Heart right ventricle (tissue), 16 donors: ENCODE measurements around the gene DHX35. TPM values are rescaled to one million over a fixed set of nuclear protein-coding genes. Genes with fewer than 3 reads are reported as not detected.
A peak's percentile ranks its signal among the peaks of the same experiment; 100 is the strongest.

Experiments used
- ATAC-seq, 8 donors: fragments of 200-7000 bp; cut with Tn5 transposase; one replicate each; pipeline ENCODE4 v1.9.1; 2020; ENCODE audit warnings: mild to moderate bottlenecking in 8 of 8, moderate library complexity in 8 of 8, moderate number of reproducible peaks in 1 of 8
- DNase-seq, 2 donors: peaks; one replicate each; pipeline ENCODE4 v3.0.0-alpha.2; 2020
- H3K27ac ChIP-seq, 10 donors: fragments of 200-600 bp; sonication (generic) in 2 of 10; one replicate each; pipeline versions ENCODE4 v1.5.0 to v1.8.0; 2020 to 2022; ENCODE audit warnings: mild to moderate bottlenecking in 3 of 10
- H3K27me3 ChIP-seq, 7 donors: fragments of 200-600 bp; one replicate each; pipeline ENCODE4 v1.8.0; 2021 to 2022; ENCODE audit warnings: mild to moderate bottlenecking in 2 of 7
- H3K36me3 ChIP-seq, 9 donors: fragments of 200-600 bp; sonication (generic) in 1 of 9; one replicate each; pipeline versions ENCODE4 v1.5.0 to v1.8.0; 2020 to 2022; ENCODE audit warnings: mild to moderate bottlenecking in 2 of 9
- H3K4me1 ChIP-seq, 9 donors: fragments of 200-600 bp; sonication (generic) in 1 of 9; one replicate each; pipeline versions ENCODE4 v1.5.0 to v1.8.0; 2020 to 2022; ENCODE audit warnings: mild to moderate bottlenecking in 4 of 9
- H3K4me3 ChIP-seq, 10 donors: fragments of 200-600 bp; sonication (generic) in 2 of 10; one replicate each; pipeline versions ENCODE4 v1.5.0 to v1.8.0; 2020 to 2022; ENCODE audit warnings: mild to moderate bottlenecking in 7 of 10, moderate library complexity in 2 of 10
- H3K9me3 ChIP-seq, 11 donors: fragments of 200-600 bp in 10 of 11; sonication (generic) in 2 of 11; one replicate each; pipeline versions ENCODE4 v1.5.0 to v1.8.0; 2013 to 2022; ENCODE audit warnings: mild to moderate bottlenecking in 2 of 11, control low read depth in 1 of 11, moderate library complexity in 1 of 11
- CTCF ChIP-seq, 9 donors: fragments of 200-600 bp; sonication (generic) in 2 of 9; IDR thresholded peaks; one replicate each; pipeline versions ENCODE4 v1.5.0 to v1.8.0; 2021 to 2022; ENCODE audit warnings: antibody characterized with exemption in 9 of 9, mild to moderate bottlenecking in 5 of 9, moderate library complexity in 1 of 9
- WGBS, 2 donors: extraction: QIAGEN DNeasy Blood & Tissue Kit; methylation state at CpG; one replicate each; pipeline ENCODE4 v1.1.7; 2013; ENCODE audit warnings: inconsistent platforms in 1 of 2; 5-methylcytosine and 5-hydroxymethylcytosine counted together
- intact Hi-C, 10 donors: fragments of 100-400 bp; cut with DNase I; formaldehyde crosslinking; loops; one replicate each; pipeline versions ENCODE4 v1.11.1 to v1.14.2; 2022
- polyA plus RNA-seq, 2 donors: library from polyadenylated mRNA; stranded (reverse); fragments of 200-250 nt; gene quantifications; one replicate each; pipeline ENCODE4 v1.2.3, GENCODE V29; 2013
- total RNA-seq, 10 donors: library from RNA; stranded (reverse); fragmentation: NEBNext Ultra II Directional in 3 of 10; extraction: Animal tissue kit (Norgen Biotek cat#: 25700) in 3 of 10; gene quantifications; one replicate each; pipeline versions ENCODE4 v1.2.1 to v1.2.4, GENCODE V29; 2021 to 2023
- donor health status: Arrhythmogenic right ventricular cardiomyopathy.
- donor health status: ischemic (EF 13 %, LVEDD 7.1; RV severe dilation, severe dysfunction).
- donor health status: healthy with polysubstance abuse.
- donor health status: DM: no; HTN: yes; CAD: no.
- donor health status: DM: no; HTN: no; CAD: no.
- donor health status: ischemic (EF 25% LVEDD 6.9; RV normal size, moderate dysfunction).
- donor health status: ischemic (EF 25% LVEDD 5.7; RV mildly dilated, moderate dysfunction).
- donor health status: healthy.
- donor health status: DM: yes; HTN: yes; CAD: no.
- donor health status: Ischemic cardiomyopathy.
- donor health status: ischemic (EF 35%, LVEDD 5.7; RV mildly dilated, moderate dysfunction).
- donor health status: nonischemic (EF 11% LVEDD 7.7; RV severe dilation, severe dysfunction).
- donor health status: DM: yes; HTN: yes; CAD: no.
- donor health status: PGD.
- donor health status: ischemic (EF 29% LVEDD 5.4; RV normal size, mild dysfunction).
- donor health status: nonischemic (EF 23%, LVEDD 6.1; RV moderate dilation, normal function).

Gene DHX35
- total and polyA plus RNA-seq, 12 donors: 5.1 to 14.3 (median 10.2) TPM

DNA sequence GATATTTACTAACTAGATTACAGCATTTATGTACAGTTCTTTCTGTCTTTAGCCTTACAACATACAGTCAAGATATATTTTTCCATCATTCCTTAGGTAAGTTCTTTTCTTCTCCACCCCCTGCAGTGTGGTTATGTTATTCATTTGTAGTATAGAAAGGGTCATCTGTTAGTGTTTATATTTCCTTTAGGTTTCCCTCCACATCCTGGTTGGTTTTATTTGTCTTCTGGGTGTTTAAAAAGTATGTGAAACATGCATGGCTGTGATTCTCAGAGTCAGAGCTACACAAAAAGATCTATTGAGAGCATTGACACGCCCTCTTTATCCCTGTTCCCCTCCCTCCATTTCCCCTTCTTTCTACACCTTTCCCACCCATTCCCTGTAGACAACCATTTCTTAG is 20.1 kb downstream of the DHX35 start:
- peaks cover 0 to 47% (median 3%) of the 10 kb centered on the region in 9 donors for H3K36me3 ChIP-seq
- ATAC-seq (no peak), DNase-seq (no peak)
- intact Hi-C loops: no loop called here
- no peaks in the 10 kb centered on the region for H3K9me3 ChIP-seq
- no peak overlapping the region for H3K27ac ChIP-seq
- no peak for TF ChIP-seq CTCF (IDR thresholded peaks at IDR 0.05)
- H3K27me3 ChIP-seq: no peaks in the 10 kb centered on the region
- peaks cover 5 to 49% (median 31%) of the 10 kb centered on the region in 9 donors for H3K4me1 ChIP-seq
- H3K4me3 ChIP-seq: no peak overlapping the region
- WGBS, 2 donors: 96 to 98% methylated on average over 1 of the region's 1 CpG

DNA sequence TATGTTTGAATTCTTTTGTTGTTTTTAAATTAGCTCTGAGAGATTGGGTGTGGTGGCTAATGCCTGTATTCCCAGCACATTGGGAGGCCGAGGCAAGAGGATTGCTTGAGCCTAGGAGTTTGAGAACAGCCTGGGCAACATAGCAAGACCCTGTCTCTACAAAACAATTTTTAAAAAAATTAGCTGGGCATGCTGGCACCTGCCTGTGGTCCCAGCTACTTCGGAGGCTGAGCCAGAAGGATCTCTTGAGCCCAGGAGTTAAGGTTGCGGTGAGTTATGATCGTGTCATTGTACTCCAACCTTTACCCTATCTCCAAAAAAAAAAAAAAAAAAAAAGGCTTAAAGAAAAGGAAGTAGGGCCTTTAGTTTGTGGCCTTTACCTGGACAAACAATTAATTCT is 22.9 kb downstream of the DHX35 start:
- Histone ChIP-seq H3K27ac (peak overlapping the region; percentile 11 to 72 (median 52)), H3K4me1 (peaks cover 5 to 34% (median 26%) of the 10 kb centered on the region in 9 donors), H3K4me3 (no peak overlapping the region), H3K36me3 (peaks cover 0 to 49% (median 7%) of the 10 kb centered on the region in 9 donors), H3K27me3 (no peaks in the 10 kb centered on the region), H3K9me3 (no peaks in the 10 kb centered on the region)
- DNase-seq: no peak
- peak in 2 of 8 donors; percentile 7 to 36 for ATAC-seq
- no peak for TF ChIP-seq CTCF (IDR thresholded peaks at IDR 0.05)
- intact Hi-C loops: no loop called here
- WGBS, 2 donors: 64 to 67% methylated on average over 4 of the region's 4 CpGs

DNA sequence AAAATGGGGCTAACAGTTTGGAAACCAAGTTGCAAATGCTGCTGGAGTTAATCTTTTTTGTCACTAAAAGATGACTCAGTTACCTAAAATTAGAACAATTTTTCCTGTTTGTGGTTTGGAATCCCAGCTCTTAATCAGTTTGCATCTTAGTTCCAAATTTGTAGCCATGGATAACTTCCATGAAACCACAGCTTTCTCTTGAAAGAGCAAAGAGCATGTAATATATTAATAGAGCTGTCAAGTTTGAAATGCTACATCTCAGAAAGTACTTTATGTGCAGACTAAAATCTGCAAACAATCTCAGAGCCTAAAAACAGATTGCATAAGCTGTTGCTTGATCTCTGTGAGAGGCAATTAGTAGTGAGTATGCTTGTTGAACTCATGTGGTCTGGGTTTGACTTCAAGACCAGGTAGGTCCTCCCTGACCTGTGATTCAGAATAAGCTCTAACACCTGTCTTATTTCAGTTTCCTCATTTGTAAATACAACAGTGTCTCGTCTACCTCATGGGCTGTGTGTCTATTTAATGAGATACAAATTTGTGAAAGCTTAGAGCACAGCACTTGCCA is 23.5 kb downstream of the DHX35 start:
- H3K27ac ChIP-seq: peak overlapping the region; percentile 11 to 72 (median 52)
- H3K4me1 ChIP-seq: peaks cover 5 to 34% (median 26%) of the 10 kb centered on the region in 9 donors
- H3K4me3 ChIP-seq: no peak overlapping the region
- H3K9me3 ChIP-seq: no peaks in the 10 kb centered on the region
- peak; percentile 28 to 92 (median 73) for ATAC-seq
- intact Hi-C loops: no loop called here
- DNase-seq: no peak
- no peak for TF ChIP-seq CTCF (IDR thresholded peaks at IDR 0.05)
- peaks cover 0 to 54% (median 7%) of the 10 kb centered on the region in 9 donors for H3K36me3 ChIP-seq
- H3K27me3 ChIP-seq: no peaks in the 10 kb centered on the region
- 30 to 39% methylated on average over 1 of the region's 1 CpG for WGBS, 2 donors

GRCh38 chr20:38986663-38987062 is 24.5 kb downstream of the DHX35 start:
- DNase-seq (peak in 1 of 2 donors; percentile 10), ATAC-seq (peak in 6 of 8 donors; percentile 18 to 63 (median 32))
- peak overlapping the region in 3 of 10 donors; percentile 51 to 60 (median 54) for H3K27ac ChIP-seq
- peaks cover 0 to 63% (median 15%) of the 10 kb centered on the region in 9 donors for H3K36me3 ChIP-seq
- TF ChIP-seq CTCF (IDR thresholded peaks at IDR 0.05): no peak
- H3K4me1 ChIP-seq: peaks cover 5 to 34% (median 26%) of the 10 kb centered on the region in 9 donors
- intact Hi-C loops: no loop called here
- WGBS, 2 donors: 67 to 88% methylated on average over 2 of the region's 2 CpGs
- H3K27me3 ChIP-seq: no peaks in the 10 kb centered on the region
- no peak overlapping the region for H3K4me3 ChIP-seq
- no peaks in the 10 kb centered on the region for H3K9me3 ChIP-seq
